Measurements from ENCODE around the gene TTC36.
"Not testable (repeated sequence)": the region's sequence is repeated elsewhere in the genome, so short reads cannot be mapped to it uniquely, and the experiment has no call there.

TTC36 gene

GRCh38 chr11:118527109-118527508, at the start of gene TTC36:
TSS of gene TTC36 (plus strand) at chr11:118527474. CDS start at chr11:118527495, 21 bp downstream.
- in situ Hi-C loops (cut with HindIII; ENCODE audit: low sequenced_read_pairs): loop anchor here (5.0 kb wide), 2 partner anchors 85 to 95 kb away; no protein-coding TSS in a partner anchor

GRCh38 chr11:118481238-118481637, 46.0 kb upstream of the TTC36 start:
- in situ Hi-C loops (cut with HindIII; ENCODE audit: low sequenced_read_pairs): not testable (repeated sequence)

GRCh38 chr11:118484405-118484804, 42.9 kb upstream of the TTC36 start:
- in situ Hi-C loops (cut with HindIII; ENCODE audit: low sequenced_read_pairs): no loop called here

GRCh38 chr11:118485273-118485672, 42.0 kb upstream of the TTC36 start:
- in situ Hi-C loops (cut with HindIII; ENCODE audit: low sequenced_read_pairs): no loop called here

- in situ Hi-C loops (cut with HindIII; ENCODE audit: low sequenced_read_pairs): no loop called here
These were observed 38.7 kb upstream of the TTC36 start for GRCh38 chr11:118488480-118489109.

- in situ Hi-C loops (cut with HindIII; ENCODE audit: low sequenced_read_pairs): loop anchor here (5.0 kb wide), 1 partner anchor 109 kb away; no protein-coding TSS in a partner anchor
These were observed 36.2 kb upstream of the TTC36 start for GRCh38 chr11:118491041-118491440.

GRCh38 chr11:118497831-118498230, 29.4 kb upstream of the TTC36 start:
- in situ Hi-C loops (cut with HindIII; ENCODE audit: low sequenced_read_pairs): no loop called here

- in situ Hi-C loops (cut with HindIII; ENCODE audit: low sequenced_read_pairs): no loop called here
These were observed 24.1 kb upstream of the TTC36 start for GRCh38 chr11:118503216-118503615.

GRCh38 chr11:118511601-118512000, 15.7 kb upstream of the TTC36 start:
- in situ Hi-C loops (cut with HindIII; ENCODE audit: low sequenced_read_pairs): no loop called here

GRCh38 chr11:118514103-118514502, 13.2 kb upstream of the TTC36 start:
- in situ Hi-C loops (cut with HindIII; ENCODE audit: low sequenced_read_pairs): no loop called here

- in situ Hi-C loops (cut with HindIII; ENCODE audit: low sequenced_read_pairs): no loop called here
These were observed 7.7 kb upstream of the TTC36 start for GRCh38 chr11:118519549-118519948.

GRCh38 chr11:118521892-118522311, 5.4 kb upstream of the TTC36 start:
- in situ Hi-C loops (cut with HindIII; ENCODE audit: low sequenced_read_pairs): no loop called here

GRCh38 chr11:118522571-118523072, 4.7 kb upstream of the TTC36 start:
- in situ Hi-C loops (cut with HindIII; ENCODE audit: low sequenced_read_pairs): no loop called here

GRCh38 chr11:118524356-118524755, 2.9 kb upstream of the TTC36 start:
- in situ Hi-C loops (cut with HindIII; ENCODE audit: low sequenced_read_pairs): no loop called here

GRCh38 chr11:118524757-118525470, 2.4 kb upstream of the TTC36 start:
- in situ Hi-C loops (cut with HindIII; ENCODE audit: low sequenced_read_pairs): loop anchor here (5.0 kb wide), 2 partner anchors 83 to 97 kb away; no protein-coding TSS in a partner anchor

GRCh38 chr11:118526688-118527087, 586 bp upstream of the TTC36 start:
- in situ Hi-C loops (cut with HindIII; ENCODE audit: low sequenced_read_pairs): loop anchor here (5.0 kb wide), 2 partner anchors 84 to 96 kb away; no protein-coding TSS in a partner anchor

- in situ Hi-C loops (cut with HindIII; ENCODE audit: low sequenced_read_pairs): loop anchor here (5.0 kb wide), 2 partner anchors 86 to 94 kb away; no protein-coding TSS in a partner anchor
These were observed 1.2 kb downstream of the TTC36 start for GRCh38 chr11:118528511-118528910.

GRCh38 chr11:118529584-118530175, 2.4 kb downstream of the TTC36 start:
- in situ Hi-C loops (cut with HindIII; ENCODE audit: low sequenced_read_pairs): loop anchor here (5.0 kb wide), 2 partner anchors 87 to 93 kb away; no protein-coding TSS in a partner anchor

GRCh38 chr11:118530180-118530682, 3.0 kb downstream of the TTC36 start:
- in situ Hi-C loops (cut with HindIII; ENCODE audit: low sequenced_read_pairs): no loop called here

GRCh38 chr11:118530683-118531596, 3.7 kb downstream of the TTC36 start, which contains the start of gene TMEM25:
TSS of gene TMEM25 (plus strand) at chr11:118531192. CDS start at chr11:118531802, 610 bp downstream.
- in situ Hi-C loops (cut with HindIII; ENCODE audit: low sequenced_read_pairs): no loop called here

All from endothelial cell of hepatic sinusoid (primary cell).